H9 (cell line): ENCODE data around the gene FSHR. TPM values are rescaled to one million over a fixed set of nuclear protein-coding genes. Genes with fewer than 3 reads are reported as not detected.

Source experiments
- DNase-seq: peaks from one replicate; pipeline ENCODE4 v3.0.0-alpha.2; 2017
- H2AFZ ChIP-seq: one replicate; pipeline ENCODE4 v1.6.1; 2013; ENCODE audit warnings: mild to moderate bottlenecking, low read length, control low read depth, moderate library complexity
- H2AK5ac ChIP-seq: 2 replicates; pipeline ENCODE4 v1.6.1; 2013; ENCODE audit warnings: low read length, control low read depth, mixed read lengths; ENCODE audit not compliant: insufficient read length
- H2BK120ac ChIP-seq: one replicate; pipeline ENCODE4 v1.6.1; 2013; ENCODE audit warnings: low read depth, mild to moderate bottlenecking, low read length, control low read depth, inconsistent platforms; ENCODE audit not compliant: poor library complexity, severe bottlenecking
- H2BK12ac ChIP-seq: 2 replicates; pipeline ENCODE4 v1.6.1; 2013; ENCODE audit warnings: low read length, control low read depth, mixed read lengths, low read depth; ENCODE audit not compliant: insufficient read length
- H2BK15ac ChIP-seq: 2 replicates; pipeline ENCODE4 v1.6.1; 2013; ENCODE audit warnings: low read depth, low read length, control low read depth
- H2BK20ac ChIP-seq: one replicate; pipeline ENCODE4 v1.6.1; 2013; ENCODE audit warnings: low read depth, mild to moderate bottlenecking, low read length, control low read depth, inconsistent platforms; ENCODE audit not compliant: poor library complexity, severe bottlenecking
- H2BK5ac ChIP-seq: 2 replicates; pipeline ENCODE4 v1.6.1; 2013; ENCODE audit warnings: low read length, control low read depth, mixed read lengths; ENCODE audit not compliant: insufficient read length
- H3K14ac ChIP-seq: 2 replicates; pipeline ENCODE4 v1.6.1; 2013; ENCODE audit warnings: low read length, control low read depth; ENCODE audit not compliant: insufficient read depth
- H3K18ac ChIP-seq: 2 replicates; pipeline ENCODE4 v1.6.1; 2013; ENCODE audit warnings: low read depth, mild to moderate bottlenecking, mixed read lengths, low read length, control low read depth; ENCODE audit not compliant: insufficient read length
- H3K23ac ChIP-seq: 2 replicates; pipeline ENCODE4 v1.6.1; 2013; ENCODE audit warnings: low read length, control low read depth, mixed read lengths, low read depth; ENCODE audit not compliant: insufficient read length
- H3K23me2 ChIP-seq: 2 replicates; pipeline ENCODE4 v1.6.1; 2013; ENCODE audit warnings: low read depth, mild to moderate bottlenecking, mixed read lengths, low read length, control low read depth; ENCODE audit not compliant: insufficient read length, poor library complexity, severe bottlenecking
- H3K27ac ChIP-seq: 2 replicates; pipeline ENCODE4 v1.5.1; 2013; ENCODE audit warnings: low read length, control low read depth, mixed read lengths, low read depth; ENCODE audit not compliant: insufficient read length
- H3K27me3 ChIP-seq: 2 replicates; pipeline ENCODE4 v1.6.1; 2013; ENCODE audit warnings: low read length, control low read depth, inconsistent platforms; ENCODE audit not compliant: insufficient read depth
- H3K4ac ChIP-seq: 2 replicates; pipeline ENCODE4 v1.6.1; 2013; ENCODE audit warnings: low read depth, mild to moderate bottlenecking, control low read depth, inconsistent platforms, low read length, moderate library complexity
- H3K4me1 ChIP-seq: 2 replicates; pipeline ENCODE4 v1.6.1; 2013; ENCODE audit warnings: low read length, control low read depth, inconsistent platforms; ENCODE audit not compliant: insufficient read depth
- H3K4me2 ChIP-seq: 2 replicates; pipeline ENCODE4 v1.6.1; 2013; ENCODE audit warnings: low read length, control low read depth, mixed read lengths; ENCODE audit not compliant: insufficient read length, insufficient read depth
- H3K56ac ChIP-seq: 2 replicates; pipeline ENCODE4 v1.6.1; 2013; ENCODE audit warnings: low read depth, mild to moderate bottlenecking, mixed read lengths, low read length, control low read depth; ENCODE audit not compliant: insufficient read length
- H3K79me1 ChIP-seq: 2 replicates; pipeline ENCODE4 v1.6.1; 2013; ENCODE audit warnings: low read depth, mild to moderate bottlenecking, moderate library complexity, low read length, control low read depth, inconsistent platforms; ENCODE audit not compliant: insufficient read depth, poor library complexity, severe bottlenecking
- H3K79me2 ChIP-seq: 2 replicates; pipeline ENCODE4 v1.6.1; 2013; ENCODE audit warnings: low read length, control low read depth, inconsistent platforms; ENCODE audit not compliant: insufficient read depth
- H3K9ac ChIP-seq: 2 replicates; pipeline ENCODE4 v1.6.1; 2013; ENCODE audit warnings: low read length, control low read depth, mixed read lengths; ENCODE audit not compliant: insufficient read length; ENCODE audit errors: extremely low read depth
- H3K9me3 ChIP-seq: one replicate; pipeline ENCODE4 v1.6.1; 2013; ENCODE audit warnings: low read depth, low read length, inconsistent platforms; ENCODE audit not compliant: control insufficient read depth
- H3T11ph ChIP-seq: one replicate; pipeline ENCODE4 v1.6.1; 2013; ENCODE audit warnings: mild to moderate bottlenecking, low read length, control low read depth, inconsistent platforms
- H4K20me1 ChIP-seq: one replicate; pipeline ENCODE4 v1.6.1; 2013; ENCODE audit not compliant: control insufficient read depth, insufficient read length, insufficient read depth
- H4K5ac ChIP-seq: 2 replicates; pipeline ENCODE4 v1.6.1; 2013; ENCODE audit warnings: low read depth, mild to moderate bottlenecking, mixed read lengths, low read length, control low read depth; ENCODE audit not compliant: insufficient read length
- H4K8ac ChIP-seq: replicated peaks from 2 replicates; pipeline ENCODE4 v1.6.1; 2013; ENCODE audit warnings: low read length, control low read depth, mixed read lengths, low read depth; ENCODE audit not compliant: insufficient read length
- H4K91ac ChIP-seq: 2 replicates; pipeline ENCODE4 v1.6.1; 2013; ENCODE audit warnings: low read depth, mild to moderate bottlenecking, moderate library complexity, mixed read lengths, low read length, control low read depth; ENCODE audit not compliant: insufficient read length
- H3K27ac Mint-ChIP-seq, 3 experiments: 2 replicates in 2 of 3; 3 replicates in 1 of 3; pipeline ENCODE4 v1.8.0; 2020 to 2021; ENCODE audit warnings: mixed read lengths in 3 of 3, mild to moderate bottlenecking in 1 of 3, moderate library complexity in 1 of 3
- H3K27me3 Mint-ChIP-seq: 2 replicates; pipeline ENCODE4 v1.8.0; 2021; ENCODE audit warnings: low read depth, mild to moderate bottlenecking, moderate library complexity, mixed read lengths
- H3K36me3 Mint-ChIP-seq, 3 experiments: 2 replicates in 2 of 3; 3 replicates in 1 of 3; pipeline ENCODE4 v1.8.0; 2020 to 2021; ENCODE audit warnings: low read depth in 3 of 3, mixed read lengths in 3 of 3; ENCODE audit not compliant: insufficient read depth in 1 of 3
- H3K4me1 Mint-ChIP-seq, 2 experiments: 2 replicates each; pipeline ENCODE4 v1.8.0; 2020; ENCODE audit warnings: mixed read lengths in 2 of 2
- H3K4me3 Mint-ChIP-seq, 2 experiments: 2 replicates in 1 of 2; 3 replicates in 1 of 2; pipeline ENCODE4 v1.8.0; 2020 to 2021; ENCODE audit warnings: mild to moderate bottlenecking in 2 of 2, mixed read lengths in 2 of 2, moderate library complexity in 1 of 2
- H3K9me3 Mint-ChIP-seq, 2 experiments: 2 replicates in 1 of 2; 3 replicates in 1 of 2; pipeline ENCODE4 v1.8.0; 2020; ENCODE audit warnings: mild to moderate bottlenecking in 2 of 2, mixed read lengths in 2 of 2, moderate library complexity in 1 of 2
- WGBS: extraction: QIAGEN DNeasy Blood & Tissue Kit; methylation state at CpG from one replicate; pipeline ENCODE4 v1.1.7; 2013; ENCODE audit warnings: missing lambda C conversion rate, low lambda C conversion rate, mixed read lengths; ENCODE audit not compliant: insufficient read length; ENCODE audit errors: extremely low coverage; 5-methylcytosine and 5-hydroxymethylcytosine counted together
- total RNA-seq: library from RNA; stranded (reverse); gene quantifications from 2 replicates; pipeline ENCODE4 v1.2.1, GENCODE V29; 2021
- TF ChIP-seq, protein P1 (sequence below): fragments of 200-600 bp; sonication (generic); conservative IDR thresholded peaks from 3 replicates; pipeline ENCODE4 v1.8.0; 2021; ENCODE audit warnings: antibody characterized with exemption, mild to moderate bottlenecking

The FSHR gene
- total RNA-seq, 1 experiment from 2014 or later: not detected

DNA sequence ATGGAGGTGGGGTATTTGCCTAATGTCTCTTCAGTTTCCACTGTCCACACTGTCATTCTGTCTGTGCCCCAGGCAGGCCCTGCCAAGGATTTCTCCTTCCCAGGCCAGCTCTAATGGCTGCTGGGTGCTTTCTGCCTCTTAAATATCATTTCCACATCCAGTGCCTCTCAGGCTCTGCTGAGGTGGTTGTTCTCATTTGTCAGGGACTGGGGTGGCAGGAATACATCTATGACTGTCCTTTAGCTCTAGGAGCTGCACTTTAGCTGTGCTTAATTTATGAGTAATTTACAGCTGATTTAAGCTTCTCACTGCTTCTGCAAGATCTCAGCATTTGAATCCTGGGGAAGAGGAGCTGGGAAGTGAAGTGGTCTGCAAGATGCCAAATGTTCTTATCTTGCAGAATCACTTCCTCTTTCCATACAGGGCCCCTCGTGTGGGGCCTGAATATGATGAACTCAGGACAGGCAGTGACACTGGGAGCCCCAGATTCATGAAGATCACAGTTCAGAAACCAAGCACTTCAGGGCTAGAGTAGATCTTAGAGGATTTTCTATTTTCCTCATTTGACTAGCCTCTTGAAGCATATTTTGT is 150.2 kb downstream of the FSHR start:
- Histone ChIP-seq H4K20me1 (no peaks in the 10 kb centered on the region), H4K5ac (no peak overlapping the region), H2AK5ac (no peak overlapping the region), H3K79me2 (no peaks in the 10 kb centered on the region), H2BK5ac (no peak overlapping the region), H3K9me3 (no peaks in the 10 kb centered on the region), H3K4me1 (no peaks in the 10 kb centered on the region), H2AFZ (no peak overlapping the region), H3K27me3 (no peaks in the 10 kb centered on the region), H2BK15ac (no peak overlapping the region), H3T11ph (no peak overlapping the region), H3K23ac (no peak overlapping the region), H3K79me1 (no peaks in the 10 kb centered on the region), H3K9ac (no peak overlapping the region), H3K27ac (no peak overlapping the region), H3K23me2 (no peaks in the 10 kb centered on the region), H3K4ac (no peak overlapping the region), H2BK120ac (no peak overlapping the region), H3K14ac (no peak overlapping the region), H2BK20ac (no peak overlapping the region), H3K18ac (no peak overlapping the region), H3K56ac (no peak overlapping the region), H4K91ac (no peak overlapping the region), H2BK12ac (no peak overlapping the region), H4K8ac (no peak overlapping the region), H3K4me2 (no peak overlapping the region)
- no peak for DNase-seq
- Mint-ChIP-seq H3K9me3 (no peaks in the 10 kb centered on the region; a peak in 4 of 5 replicates), H3K27me3 (no peaks in the 10 kb centered on the region), H3K4me1 (no peaks in the 10 kb centered on the region), H3K27ac (no peak overlapping the region), H3K36me3 (no peaks in the 10 kb centered on the region), H3K4me3 (no peak overlapping the region)
- no CpG with 5 or more reads among the region's 1 CpG for WGBS
- TF ChIP-seq, protein P1, sequence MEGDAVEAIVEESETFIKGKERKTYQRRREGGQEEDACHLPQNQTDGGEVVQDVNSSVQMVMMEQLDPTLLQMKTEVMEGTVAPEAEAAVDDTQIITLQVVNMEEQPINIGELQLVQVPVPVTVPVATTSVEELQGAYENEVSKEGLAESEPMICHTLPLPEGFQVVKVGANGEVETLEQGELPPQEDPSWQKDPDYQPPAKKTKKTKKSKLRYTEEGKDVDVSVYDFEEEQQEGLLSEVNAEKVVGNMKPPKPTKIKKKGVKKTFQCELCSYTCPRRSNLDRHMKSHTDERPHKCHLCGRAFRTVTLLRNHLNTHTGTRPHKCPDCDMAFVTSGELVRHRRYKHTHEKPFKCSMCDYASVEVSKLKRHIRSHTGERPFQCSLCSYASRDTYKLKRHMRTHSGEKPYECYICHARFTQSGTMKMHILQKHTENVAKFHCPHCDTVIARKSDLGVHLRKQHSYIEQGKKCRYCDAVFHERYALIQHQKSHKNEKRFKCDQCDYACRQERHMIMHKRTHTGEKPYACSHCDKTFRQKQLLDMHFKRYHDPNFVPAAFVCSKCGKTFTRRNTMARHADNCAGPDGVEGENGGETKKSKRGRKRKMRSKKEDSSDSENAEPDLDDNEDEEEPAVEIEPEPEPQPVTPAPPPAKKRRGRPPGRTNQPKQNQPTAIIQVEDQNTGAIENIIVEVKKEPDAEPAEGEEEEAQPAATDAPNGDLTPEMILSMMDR: no peak
